HL-60/S4 treated with phorbol 12-myristate 13-acetate at 8.2 ng/mL for 4 days and 3 days (cell line): ENCODE data around the gene DOK7.
"Not testable (repeated sequence)": the region's sequence is repeated elsewhere in the genome, so short reads cannot be mapped to it uniquely, and the experiment has no call there.

Experiments used
- in situ Hi-C: fragments of 300-500 bp; cut with MboI; formaldehyde crosslinking; loops from 2 replicates; pipeline ENCODE4 v1.15.0; 2022; ENCODE audit warnings: low sequenced_read_pairs

The DOK7 gene

DNA sequence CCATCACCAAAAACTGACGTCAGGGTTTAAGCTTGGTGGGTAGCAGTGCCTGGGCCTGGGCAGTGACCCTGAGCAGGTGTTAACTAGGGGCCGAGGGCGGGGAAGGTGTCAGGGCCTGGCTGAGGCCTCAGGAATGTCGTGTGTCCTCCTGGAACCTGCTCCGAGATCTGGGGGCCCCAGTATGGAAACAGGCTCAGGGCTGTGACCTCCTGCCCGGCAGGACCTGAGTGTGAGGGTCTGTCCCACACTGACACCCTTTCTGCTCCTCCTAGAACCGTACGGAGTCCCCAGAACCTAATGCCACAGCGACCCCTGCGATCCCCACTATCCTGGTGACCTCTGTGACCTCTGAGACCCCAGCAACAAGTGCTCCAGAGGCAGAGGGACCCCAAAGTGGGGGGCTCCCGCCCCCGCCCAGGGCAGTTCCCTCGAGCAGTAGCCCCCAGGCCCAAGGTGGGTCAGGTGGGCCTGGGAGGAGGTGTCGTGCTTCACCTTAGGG, 20.6 kb upstream of the DOK7 start:
- in situ Hi-C loops = loop anchor here (10.0 kb wide), 1 partner anchor 98 kb away; no protein-coding TSS in a partner anchor

DNA sequence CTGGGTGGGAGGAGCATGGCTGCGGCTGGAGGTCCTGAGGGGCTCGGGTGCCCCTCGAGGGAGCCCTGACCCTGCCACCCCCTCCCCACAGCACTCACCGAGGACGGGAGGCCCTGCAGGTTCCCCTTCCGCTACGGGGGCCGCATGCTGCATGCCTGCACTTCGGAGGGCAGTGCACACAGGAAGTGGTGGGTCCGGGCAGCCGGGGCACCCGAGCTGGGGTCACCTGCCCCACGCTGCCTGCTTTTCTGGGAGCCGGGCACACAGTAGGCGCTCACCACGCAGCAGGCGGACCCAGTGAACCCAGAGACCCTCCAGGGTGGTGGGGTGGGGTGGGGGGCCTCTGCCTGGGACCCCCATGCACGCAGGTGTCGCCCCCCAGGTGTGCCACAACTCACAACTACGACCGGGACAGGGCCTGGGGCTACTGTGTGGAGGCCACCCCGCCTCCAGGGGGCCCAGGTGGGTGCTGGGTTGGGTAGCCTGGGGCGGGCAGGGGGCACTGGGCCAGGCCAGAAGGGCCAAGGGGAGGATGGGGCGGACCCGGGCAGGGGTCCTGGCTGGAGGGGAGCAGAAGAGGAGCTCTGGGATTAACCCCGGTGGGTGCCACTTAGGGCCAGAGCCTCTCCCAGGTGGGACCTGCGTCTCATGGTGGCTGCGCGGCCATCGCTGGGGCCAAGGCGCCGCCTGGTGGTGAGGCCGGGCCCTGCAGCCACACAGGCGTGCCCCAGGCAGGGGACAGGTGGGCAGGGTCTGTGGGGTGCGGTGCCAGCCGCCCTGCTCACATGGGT, 20.0 kb upstream of the DOK7 start:
- in situ Hi-C loops = loop anchor here (10.0 kb wide), 1 partner anchor 98 kb away; no protein-coding TSS in a partner anchor

DNA sequence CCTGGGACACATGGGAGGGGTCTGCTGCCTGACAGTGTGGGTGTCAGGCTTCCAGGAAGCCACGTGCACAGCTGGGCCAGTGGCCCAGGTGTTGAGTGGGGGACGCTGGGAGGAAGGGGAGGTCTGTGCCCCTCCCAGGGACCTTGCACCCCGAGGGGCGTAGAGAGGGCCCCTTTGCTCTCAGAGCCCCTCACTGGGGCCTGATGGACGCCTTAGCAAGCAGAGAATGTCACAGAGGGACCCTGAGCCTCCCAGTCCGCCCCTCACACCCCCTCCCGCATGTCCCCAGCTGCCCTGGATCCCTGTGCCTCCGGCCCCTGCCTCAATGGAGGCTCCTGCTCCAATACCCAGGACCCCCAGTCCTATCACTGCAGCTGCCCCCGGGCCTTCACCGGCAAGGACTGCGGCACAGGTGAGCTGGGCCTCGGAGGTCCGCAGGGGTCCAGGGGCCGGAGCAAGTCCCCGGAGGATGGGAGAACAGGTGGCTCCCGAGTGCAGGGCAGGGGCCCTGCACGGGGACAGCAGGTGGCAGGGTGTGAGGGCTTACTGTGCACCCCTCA, 19.3 kb upstream of the DOK7 start:
- in situ Hi-C loops = loop anchor here (10.0 kb wide), 1 partner anchor 99 kb away; no protein-coding TSS in a partner anchor

DNA sequence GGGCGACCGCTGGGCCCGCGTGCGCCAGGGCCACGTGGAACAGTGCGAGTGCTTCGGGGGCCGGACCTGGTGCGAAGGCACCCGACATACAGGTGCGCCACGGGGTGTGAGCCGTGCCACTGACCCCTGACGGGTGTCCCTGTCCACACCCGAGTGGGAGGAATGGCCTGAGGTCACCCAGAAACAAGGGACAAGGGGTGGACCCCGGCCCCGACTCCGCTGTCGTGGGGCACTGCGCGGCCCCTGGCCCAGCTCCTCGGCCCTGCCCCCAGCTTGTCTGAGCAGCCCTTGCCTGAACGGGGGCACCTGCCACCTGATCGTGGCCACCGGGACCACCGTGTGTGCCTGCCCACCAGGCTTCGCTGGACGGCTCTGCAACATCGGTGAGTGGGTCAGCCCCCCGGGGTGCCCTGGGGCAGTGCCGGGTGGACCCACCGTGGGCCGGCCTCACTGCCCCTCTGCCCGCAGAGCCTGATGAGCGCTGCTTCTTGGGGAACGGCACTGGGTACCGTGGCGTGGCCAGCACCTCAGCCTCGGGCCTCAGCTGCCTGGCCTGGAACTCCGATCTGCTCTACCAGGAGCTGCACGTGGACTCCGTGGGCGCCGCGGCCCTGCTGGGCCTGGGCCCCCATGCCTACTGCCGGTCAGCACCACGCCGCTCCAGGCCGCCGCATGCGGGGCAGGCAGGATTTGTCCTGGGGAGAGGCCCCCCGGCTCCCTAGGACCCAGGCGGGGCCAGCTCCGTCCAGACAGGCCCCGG, 18.6 kb upstream of the DOK7 start:
- in situ Hi-C loops = loop anchor here (10.0 kb wide), 1 partner anchor 100 kb away; no protein-coding TSS in a partner anchor

DNA sequence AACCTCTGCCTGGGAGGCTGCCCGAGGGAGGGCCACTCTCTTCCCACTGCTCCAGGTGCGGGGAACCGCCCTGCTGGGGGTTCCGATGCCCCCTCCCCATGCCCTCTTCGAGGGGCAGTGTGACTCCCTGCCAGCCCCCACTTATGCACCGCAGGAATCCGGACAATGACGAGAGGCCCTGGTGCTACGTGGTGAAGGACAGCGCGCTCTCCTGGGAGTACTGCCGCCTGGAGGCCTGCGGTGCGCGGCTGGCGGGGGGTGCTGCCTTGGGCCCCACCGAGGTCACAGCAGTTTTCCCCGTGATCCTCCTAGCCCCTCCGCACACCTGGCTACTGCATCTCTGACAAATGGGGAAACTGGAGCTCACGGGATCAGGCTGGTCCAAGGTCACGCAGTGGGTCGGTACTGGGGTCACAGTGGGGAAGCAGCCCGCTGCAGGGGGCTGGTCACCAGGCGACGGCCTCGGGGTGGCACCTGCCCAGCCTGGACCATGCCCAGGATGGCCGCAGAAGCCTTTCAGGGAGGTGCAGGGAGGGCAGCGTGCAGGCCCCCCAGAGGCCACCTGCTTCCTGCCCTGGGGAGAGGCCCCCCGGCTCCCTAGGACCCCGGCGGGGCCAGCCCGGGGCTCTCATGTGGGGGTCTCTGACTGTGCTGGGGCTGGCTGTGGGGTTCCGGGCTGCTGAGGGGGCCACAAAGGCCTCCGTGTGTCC, 17.8 kb upstream of the DOK7 start:
- in situ Hi-C loops = loop anchor here (10.0 kb wide), 1 partner anchor 100 kb away; no protein-coding TSS in a partner anchor

DNA sequence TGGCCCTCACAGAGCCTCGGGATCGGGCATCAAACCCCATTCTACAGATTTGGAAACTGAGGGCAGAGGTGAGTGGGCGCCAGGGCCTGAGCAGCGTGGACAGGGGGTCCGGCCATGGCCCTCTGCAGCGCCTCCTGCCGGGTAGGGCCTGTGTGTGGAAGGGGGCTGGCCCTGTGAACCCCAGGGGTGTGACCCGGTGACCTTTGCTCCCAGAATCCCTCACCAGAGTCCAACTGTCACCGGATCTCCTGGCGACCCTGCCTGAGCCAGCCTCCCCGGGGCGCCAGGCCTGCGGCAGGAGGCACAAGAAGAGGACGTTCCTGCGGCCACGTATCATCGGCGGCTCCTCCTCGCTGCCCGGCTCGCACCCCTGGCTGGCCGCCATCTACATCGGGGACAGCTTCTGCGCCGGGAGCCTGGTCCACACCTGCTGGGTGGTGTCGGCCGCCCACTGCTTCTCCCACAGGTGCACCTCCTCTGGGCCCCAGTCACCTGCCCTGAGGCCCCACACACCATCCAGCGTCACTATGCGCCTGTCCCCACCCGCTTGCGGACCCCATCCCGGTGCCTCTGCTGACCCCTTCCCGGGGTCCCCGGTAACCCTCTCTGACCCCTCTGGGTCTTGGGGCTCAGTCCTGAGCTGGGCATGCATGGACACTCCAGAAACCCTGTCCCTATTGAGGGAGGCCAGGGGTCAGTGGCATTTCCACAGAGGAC, 17.1 kb upstream of the DOK7 start:
- in situ Hi-C loops = loop anchor here (10.0 kb wide), 1 partner anchor 101 kb away; no protein-coding TSS in a partner anchor

DNA sequence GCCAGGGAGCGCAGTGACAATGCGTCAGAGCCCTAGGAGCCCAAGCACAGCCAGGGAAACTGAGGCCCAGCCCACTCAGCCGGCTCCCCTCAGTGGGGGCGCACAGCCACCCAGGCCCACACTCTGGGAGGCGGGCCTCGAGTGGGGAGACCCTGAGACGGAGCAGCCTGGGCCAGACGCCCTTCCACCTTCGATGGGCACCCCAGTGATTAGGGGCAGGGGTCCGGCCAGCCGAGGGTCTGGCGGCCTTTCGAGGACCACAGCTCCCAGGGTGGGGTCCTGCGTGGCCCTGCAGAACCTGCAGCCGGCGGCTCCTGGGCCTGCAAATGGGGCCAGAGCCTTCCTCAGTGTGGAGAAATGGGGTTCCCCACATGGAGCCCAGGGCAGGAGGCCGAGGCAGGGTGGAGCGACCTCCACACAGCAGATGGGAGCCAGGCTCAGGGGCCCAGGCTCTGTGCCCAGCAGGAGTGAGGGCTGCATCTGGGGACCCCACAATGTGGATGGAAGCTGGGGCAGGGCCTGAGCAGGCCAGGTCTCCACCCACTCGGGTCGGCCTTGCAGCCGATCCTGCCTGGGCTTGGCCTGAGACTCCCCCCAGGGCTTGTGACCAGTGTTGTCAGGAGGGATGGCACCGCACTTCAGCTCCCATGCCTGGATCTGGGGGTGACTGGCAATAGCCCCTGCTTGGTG, 16.3 kb upstream of the DOK7 start:
- in situ Hi-C loops = loop anchor here (10.0 kb wide), 1 partner anchor 102 kb away; no protein-coding TSS in a partner anchor

DNA sequence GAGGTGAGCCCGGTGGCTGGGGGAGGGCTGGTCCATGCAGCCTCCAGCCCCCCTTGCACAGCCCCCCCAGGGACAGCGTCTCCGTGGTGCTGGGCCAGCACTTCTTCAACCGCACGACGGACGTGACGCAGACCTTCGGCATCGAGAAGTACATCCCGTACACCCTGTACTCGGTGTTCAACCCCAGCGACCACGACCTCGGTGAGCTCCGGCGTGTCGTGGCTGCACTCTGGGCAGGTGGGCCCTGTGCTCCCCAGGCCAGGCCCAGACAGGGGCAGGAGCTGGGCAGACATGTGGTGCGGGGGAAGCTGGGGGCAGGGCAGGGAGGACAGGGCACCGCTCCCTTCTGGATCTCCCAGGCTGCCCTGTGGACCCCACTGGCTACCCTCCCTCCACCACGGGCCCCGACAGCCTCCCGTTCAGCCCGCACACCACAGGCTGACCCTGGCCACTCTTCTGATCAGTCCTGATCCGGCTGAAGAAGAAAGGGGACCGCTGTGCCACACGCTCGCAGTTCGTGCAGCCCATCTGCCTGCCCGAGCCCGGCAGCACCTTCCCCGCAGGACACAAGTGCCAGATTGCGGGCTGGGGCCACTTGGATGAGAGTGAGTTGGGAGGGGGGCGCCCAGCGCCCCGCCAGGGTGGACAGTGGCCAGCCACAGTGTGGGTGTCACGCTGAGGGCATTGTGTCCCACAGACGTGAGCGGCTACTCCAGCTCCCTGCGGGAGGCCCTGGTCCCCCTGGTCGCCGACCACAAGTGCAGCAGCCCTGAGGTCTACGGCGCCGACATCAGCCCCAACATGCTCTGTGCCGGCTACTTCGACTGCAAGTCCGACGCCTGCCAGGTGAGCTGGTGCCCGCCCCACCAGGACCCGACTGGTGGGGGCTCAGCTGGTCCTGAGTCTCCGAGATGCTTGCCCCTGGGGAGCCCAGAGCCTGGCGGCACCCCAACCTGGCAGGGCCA, 15.4 kb upstream of the DOK7 start:
- in situ Hi-C loops = loop anchor here (10.0 kb wide), 1 partner anchor 103 kb away; no protein-coding TSS in a partner anchor

DNA sequence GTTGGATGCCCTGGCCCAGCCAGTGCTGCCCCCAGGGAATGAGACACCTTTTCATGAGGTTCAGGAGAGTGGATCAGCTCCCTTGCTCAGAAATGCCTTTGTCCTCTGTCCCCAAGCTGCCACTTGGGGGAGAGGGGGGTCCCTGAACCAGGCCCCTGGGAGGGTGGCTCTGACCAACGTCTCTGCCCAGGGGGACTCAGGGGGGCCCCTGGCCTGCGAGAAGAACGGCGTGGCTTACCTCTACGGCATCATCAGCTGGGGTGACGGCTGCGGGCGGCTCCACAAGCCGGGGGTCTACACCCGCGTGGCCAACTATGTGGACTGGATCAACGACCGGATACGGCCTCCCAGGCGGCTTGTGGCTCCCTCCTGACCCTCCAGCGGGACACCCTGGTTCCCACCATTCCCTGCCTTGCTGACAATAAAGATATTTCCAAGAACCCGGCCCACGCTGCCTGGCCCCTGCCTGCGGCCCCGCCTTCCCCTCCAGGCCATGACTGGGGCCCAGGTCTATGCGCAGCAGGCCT, 14.0 kb upstream of the DOK7 start:
- in situ Hi-C loops = loop anchor here (10.0 kb wide), 1 partner anchor 104 kb away; no protein-coding TSS in a partner anchor

DNA sequence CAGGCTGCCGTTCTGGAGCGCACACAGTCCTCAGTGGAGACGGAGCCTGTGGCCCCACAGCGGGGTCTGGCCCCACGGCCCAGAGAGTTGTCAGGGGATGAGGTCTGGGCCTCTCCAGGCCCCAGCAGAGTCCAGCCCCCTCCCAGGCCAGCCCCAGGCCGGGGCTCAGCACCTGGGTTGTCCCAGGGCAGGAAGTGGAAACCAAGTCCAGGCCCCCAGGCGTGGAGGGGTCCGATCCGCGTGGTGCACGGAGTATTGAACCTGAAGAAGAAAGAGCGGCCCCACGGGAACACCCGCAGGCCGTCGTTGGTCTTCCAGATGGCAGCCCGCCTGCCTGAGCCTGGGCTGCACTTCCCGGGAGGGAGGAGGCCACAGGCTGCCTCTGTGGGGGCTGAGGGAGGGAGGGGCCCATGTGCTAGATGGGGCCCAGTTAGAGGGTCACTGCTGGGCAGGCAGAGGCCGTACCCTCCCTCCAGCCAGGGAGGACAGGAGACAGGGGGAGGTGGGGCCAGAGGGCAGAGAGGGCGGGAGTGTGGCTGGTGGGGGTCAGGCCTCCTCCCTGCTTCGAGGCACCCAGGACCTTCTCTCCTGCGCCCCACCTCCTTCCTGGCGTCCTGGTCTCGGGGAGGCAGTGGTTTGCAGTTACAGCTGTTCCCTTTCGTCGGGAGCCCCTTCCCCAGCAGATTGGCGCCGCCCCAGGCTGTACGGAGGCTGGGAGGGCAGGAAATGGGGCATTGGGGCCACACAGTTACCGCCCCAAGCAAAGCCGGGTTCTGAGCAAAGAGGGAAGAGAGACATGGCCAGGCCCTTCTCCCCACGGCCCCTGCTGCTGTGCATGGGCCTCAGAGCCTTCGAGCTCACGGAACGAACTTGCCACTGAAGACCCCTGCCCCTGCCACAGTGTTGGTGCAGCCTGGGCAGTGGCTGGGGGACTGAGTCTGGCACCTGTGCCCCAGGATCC, 13.3 kb upstream of the DOK7 start:
- in situ Hi-C loops = loop anchor here (10.0 kb wide), 1 partner anchor 105 kb away; no protein-coding TSS in a partner anchor

DNA sequence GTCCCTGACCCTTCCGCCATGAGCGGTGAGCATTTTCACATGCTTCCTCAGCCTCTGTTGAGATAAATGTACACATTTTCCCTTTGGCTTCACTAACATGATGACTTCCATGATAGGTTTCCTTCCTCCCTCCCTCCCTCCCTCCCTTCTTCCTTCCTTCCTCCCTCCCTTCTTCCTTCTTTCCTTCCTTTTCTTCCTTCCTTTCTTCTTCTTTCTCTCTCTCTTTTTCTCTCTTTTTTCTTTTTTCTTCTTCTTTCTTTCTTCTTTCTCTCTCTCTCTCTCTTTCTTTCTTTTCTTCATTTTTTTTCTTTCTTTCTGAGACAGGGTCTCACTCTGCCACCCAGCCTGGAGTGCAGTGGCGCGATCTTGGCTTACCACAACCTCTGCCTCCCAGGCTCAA, 12.5 kb upstream of the DOK7 start:
- in situ Hi-C loops = no loop called here

DNA sequence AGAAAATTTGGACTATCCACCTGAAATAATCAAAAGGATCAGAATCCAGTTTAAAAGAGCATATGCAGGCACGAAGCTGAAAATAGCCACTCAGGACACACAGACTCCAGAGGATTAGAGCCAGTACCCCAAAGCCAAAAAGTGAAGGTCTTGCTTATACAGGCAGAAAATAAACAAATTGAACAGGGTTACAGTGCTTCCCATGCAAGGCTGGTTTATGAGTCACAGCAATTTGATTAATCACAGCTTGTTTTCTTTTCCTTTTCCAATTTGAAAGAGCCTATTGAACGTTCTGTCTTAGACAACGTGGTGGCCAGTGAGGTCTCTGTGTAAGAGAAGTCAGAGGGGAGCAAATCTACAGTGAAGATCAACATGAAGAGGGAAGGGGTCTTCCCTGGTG, 11.2 kb upstream of the DOK7 start:
- in situ Hi-C loops = no loop called here

DNA sequence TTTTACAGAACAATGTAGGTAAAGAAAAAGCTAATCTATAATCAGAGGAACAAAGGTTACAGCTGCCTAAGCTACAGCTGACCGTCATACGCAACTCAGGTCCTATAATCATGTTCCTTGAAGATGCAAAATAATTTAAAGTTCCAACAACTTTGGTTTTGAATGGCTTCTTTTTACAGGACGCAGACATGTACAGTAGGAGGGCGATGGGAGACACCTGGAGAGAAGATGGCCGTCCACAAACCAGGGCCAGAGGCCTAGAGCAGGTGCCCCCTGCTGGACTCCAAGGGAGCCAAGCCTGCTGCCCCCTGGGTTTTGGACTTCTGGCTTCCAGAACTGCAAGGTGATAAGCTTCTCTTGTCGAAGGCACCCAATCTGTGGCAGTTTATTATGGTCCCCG, 10.7 kb upstream of the DOK7 start:
- in situ Hi-C loops = no loop called here

DNA sequence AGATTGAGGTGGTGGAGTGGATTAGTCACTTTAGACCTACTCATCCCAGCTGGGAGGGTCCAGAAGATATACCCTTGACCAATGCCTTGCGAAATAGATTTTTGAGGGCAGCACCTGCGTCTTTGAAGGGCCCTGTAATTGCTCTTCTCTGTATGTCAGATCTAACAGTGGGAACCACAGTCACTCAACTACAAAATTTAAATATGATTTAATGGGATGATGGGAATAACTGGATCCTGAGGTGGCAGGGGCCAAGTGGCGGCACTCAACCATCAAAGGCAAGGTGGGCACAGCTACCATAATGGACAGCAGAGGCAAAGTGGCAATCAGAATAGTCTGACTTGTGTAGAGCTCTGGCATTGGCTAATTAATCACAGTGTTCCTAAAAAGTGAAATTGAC, 7.5 kb upstream of the DOK7 start:
- in situ Hi-C loops = not testable (repeated sequence)

DNA sequence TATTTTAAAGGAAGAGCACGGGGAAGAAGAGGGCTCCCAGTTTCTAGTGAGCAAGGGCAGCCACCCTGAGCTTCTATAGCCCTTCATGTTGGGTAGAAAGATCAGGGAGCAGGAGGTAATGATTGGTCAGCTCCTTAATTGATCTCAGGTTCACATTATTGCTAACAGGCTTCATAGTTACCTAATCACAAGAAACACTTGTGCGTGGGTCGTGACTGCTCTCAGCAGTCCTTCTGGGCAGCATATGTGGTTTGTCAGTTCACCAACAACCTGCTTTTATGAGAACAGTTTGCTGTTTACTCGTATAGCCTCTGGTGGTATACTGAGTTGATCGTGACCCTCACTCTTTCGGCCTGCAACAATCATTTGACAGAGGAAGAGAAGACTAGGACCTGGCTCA, 4.7 kb upstream of the DOK7 start:
- in situ Hi-C loops = no loop called here

DNA sequence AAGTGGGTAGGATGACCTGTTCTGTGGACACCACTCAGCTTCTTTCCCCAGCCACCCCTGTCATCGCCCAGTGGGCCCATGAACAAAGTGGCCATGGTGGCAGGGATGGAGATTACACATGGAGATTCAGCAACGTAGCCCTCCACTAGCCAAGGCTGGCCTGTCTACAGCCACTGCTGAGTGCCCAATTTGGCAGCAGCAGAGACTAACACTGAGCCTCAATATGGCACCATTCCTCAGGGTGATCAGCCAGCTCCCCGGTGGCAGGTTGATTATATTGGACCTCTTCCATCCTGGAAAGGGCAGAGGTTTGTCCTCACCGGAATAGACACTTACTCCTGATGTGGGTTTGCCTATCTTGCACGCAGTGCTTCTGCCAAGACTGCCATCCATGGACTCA, 4.0 kb upstream of the DOK7 start:
- in situ Hi-C loops = not testable (repeated sequence)

DNA sequence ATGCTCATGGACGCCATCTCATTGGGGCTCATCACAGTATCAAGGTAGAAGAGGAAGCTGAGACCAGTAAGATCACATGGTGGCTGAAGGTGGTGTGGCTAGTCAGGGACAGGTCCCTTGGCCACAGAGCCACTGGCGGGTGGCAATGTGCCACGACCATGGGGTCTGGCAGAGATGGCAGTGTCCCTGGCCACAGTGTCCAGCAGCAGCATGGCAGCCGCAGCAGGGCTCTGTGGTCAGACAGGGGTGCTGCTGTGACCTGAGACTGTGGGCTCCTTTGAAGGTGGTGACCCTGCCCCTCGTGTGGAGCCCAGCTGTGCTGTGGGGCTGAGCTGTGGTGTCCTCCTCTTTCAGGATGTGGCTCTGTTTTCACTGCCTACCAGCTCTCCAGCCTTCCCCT, 2.2 kb upstream of the DOK7 start:
- in situ Hi-C loops = no loop called here
